OCI-LY1 (cell line): ENCODE measurements around the gene GALNTL6.

Experiments
- EZH2 ChIP-seq: fragments of 200-600 bp; sonication (generic), shearing (Covaris generic); IDR thresholded peaks from 2 replicates; pipeline ENCODE4 v1.8.0; 2017; ENCODE audit warnings: borderline replicate concordance, mixed run types, mild to moderate bottlenecking, antibody characterized with exemption, low read length, moderate library complexity, mixed read lengths
- TF ChIP-seq, protein P1 (sequence below): fragments of 200-600 bp; sonication (generic), shearing (Covaris generic); IDR thresholded peaks from 2 replicates; pipeline ENCODE4 v1.5.1; 2017; ENCODE audit warnings: mild to moderate bottlenecking, antibody characterized with exemption, low read length, moderate library complexity, mixed read lengths

DNA sequence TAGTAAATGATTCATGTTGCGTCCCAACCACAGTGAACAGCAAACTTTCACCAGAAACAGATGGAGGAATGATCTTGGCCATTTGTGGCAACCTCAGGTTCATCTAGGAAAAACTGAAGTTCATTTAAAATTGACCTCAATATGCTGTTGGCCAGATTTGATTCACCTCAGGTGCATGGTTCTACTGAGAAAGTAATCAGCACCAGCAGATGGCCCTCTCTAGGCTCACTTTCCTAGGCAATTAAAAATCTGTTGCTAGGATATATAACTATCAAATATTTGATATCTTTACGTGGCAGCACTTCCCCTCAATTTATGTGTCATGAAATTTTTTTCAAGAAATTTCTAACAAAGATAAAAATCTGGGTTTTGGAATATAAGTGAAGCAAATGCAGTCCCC, 344.7 kb downstream of the GALNTL6 start:
- TF ChIP-seq EZH2, result no peak
- TF ChIP-seq, protein P1, sequence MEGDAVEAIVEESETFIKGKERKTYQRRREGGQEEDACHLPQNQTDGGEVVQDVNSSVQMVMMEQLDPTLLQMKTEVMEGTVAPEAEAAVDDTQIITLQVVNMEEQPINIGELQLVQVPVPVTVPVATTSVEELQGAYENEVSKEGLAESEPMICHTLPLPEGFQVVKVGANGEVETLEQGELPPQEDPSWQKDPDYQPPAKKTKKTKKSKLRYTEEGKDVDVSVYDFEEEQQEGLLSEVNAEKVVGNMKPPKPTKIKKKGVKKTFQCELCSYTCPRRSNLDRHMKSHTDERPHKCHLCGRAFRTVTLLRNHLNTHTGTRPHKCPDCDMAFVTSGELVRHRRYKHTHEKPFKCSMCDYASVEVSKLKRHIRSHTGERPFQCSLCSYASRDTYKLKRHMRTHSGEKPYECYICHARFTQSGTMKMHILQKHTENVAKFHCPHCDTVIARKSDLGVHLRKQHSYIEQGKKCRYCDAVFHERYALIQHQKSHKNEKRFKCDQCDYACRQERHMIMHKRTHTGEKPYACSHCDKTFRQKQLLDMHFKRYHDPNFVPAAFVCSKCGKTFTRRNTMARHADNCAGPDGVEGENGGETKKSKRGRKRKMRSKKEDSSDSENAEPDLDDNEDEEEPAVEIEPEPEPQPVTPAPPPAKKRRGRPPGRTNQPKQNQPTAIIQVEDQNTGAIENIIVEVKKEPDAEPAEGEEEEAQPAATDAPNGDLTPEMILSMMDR, result no peak; the same call in 1 of the 2 replicates
